Endothelial cell of hepatic sinusoid (primary cell): ENCODE measurements around the gene CCDC9B.

Experiments
- in situ Hi-C: cut with HindIII; loops from 2 replicates; pipeline ENCODE4 v1.10.0; 2017; ENCODE audit warnings: low sequenced_read_pairs

CCDC9B gene

DNA sequence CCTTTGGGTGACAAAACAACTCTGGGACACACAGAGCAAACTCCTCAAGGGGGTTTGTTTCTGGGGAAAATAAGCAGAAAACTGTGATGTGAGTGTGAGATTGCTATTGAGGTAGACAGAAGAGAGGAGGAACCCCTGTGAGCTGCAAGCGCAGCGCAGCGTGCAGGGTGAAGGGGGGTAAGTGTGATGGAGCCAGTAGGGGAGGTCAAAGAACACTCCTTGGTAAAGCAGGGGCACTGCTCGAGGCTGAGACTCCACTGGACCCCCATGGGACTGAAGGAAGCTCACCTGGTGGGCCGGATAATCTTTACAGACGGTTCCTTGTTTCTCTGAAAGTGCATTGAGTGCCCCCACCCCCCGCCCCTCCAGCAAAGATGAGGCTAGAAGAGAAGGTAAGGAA lies 9.7 kb downstream of the CCDC9B start:
- in situ Hi-C loops: no loop called here

DNA sequence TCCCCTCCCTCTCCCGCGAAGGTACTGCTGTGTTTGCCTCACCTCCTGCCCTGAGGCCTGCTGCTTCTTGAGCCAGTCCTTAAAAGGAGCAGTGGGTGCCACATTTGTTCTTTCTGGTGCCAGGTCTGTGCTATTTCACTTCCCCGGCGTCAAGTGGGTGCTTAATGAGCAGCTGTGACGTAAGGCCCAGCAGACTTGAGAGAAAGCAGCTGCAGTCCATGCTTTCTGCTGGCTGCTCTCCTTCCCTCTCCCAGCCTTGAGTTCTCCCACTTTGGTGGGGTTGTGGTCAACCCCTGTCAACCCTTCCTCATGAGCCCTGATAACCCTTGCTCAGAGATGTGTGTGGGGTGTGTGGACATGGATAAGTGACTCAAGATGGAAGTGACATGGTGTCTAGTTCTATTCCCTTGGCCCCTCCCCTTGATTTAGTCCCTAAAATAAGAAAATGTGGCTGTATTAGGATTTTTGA lies 10.3 kb downstream of the CCDC9B start:
- in situ Hi-C loops: no loop called here

GRCh38 chr15:40329804-40330203 lies 10.9 kb downstream of the CCDC9B start:
- in situ Hi-C loops: loop anchor here (5.0 kb wide), 1 partner anchor 92 kb away; no protein-coding TSS in a partner anchor

GRCh38 chr15:40328751-40329150 lies 12.0 kb downstream of the CCDC9B start:
- in situ Hi-C loops: loop anchor here (5.0 kb wide), 1 partner anchor 94 kb away; no protein-coding TSS in a partner anchor

GRCh38 chr15:40328176-40328575 lies 12.6 kb downstream of the CCDC9B start:
- in situ Hi-C loops: loop anchor here (5.0 kb wide), 1 partner anchor 94 kb away; no protein-coding TSS in a partner anchor

DNA sequence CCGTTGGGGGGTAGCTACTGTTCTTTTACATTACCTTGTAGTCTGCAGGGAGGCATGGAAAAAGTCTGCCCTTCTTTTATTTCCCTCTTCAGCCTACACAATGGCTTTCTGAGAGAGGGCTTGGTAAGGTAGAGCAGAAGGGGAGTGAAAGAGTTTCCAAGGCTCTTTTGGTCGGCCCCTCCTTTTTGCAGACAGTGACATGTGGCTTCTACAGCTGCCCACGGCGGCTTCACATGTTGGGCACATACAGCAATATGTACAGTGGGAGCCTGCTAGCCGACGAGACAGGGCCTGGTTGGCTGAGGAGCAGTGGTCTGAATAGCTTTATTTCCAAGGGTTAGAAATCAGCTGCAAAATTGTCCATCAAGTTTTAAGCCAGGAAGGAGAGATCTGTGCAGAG lies 13.3 kb downstream of the CCDC9B start:
- in situ Hi-C loops: loop anchor here (5.0 kb wide), 1 partner anchor 95 kb away; no protein-coding TSS in a partner anchor

DNA sequence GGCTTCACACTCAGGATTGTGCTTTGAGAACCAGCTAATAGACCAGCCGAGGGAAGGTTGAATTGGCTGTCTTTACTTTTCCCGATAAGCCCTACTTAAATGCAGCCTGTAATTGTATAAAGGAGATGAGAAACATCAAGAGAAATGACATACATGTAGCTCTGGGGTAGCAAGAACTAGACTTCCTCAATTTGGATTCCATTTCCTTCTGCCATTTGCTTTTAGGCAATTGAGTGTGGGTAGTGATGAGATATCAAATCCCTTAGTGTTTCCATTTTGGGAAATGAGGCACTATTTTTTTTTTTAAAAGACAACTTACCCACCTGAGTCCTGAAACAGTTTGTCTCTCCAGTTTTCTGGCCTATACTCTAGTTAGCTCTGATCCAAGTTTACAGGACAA lies 15.0 kb downstream of the CCDC9B start:
- in situ Hi-C loops: loop anchor here (5.0 kb wide), 1 partner anchor 97 kb away; no protein-coding TSS in a partner anchor

GRCh38 chr15:40325188-40325587 lies 15.6 kb downstream of the CCDC9B start:
- in situ Hi-C loops: loop anchor here (5.0 kb wide), 1 partner anchor 97 kb away; no protein-coding TSS in a partner anchor

GRCh38 chr15:40323953-40324937 lies 16.5 kb downstream of the CCDC9B start:
- in situ Hi-C loops: loop anchor here (5.0 kb wide), 1 partner anchor 33 kb away; the partner anchor contains the start of gene DISP2

DNA sequence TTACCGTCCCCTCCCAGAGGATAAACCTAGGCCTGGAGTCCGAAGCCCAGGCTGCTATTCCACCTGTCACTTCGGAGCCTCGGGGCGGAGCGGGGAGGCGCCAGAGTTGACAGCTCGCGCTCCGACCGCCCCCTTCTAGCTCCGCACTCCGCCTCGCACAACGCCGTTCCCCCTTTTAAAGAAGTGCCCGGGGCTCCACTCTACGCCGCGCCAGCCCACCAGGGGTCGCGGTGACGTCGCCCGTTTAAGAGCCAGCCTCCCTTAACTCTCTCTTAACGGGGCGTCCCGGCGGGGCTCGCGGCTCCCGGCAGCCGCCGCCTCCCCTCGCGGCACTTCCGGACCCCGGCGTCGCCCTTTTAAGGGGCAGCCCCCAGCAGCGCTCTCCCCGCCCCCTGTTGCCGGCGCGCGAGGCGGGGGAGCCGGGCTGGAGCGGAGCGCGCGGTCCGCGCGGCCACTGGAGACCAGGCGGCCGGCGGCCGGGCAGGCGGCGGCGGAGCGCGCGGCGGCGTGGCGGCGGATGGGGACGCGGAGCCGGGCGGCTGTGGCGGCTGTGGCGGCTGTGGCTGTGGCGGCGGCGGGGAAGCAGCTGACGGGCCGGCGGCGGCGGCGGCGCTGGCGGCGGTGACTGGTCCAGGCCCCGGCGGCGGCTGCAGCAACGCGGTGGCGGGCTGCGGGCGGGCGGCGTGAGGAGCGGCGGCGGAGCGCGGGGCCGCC lies 17.3 kb downstream of the CCDC9B start, which contains the start of gene INAFM2:
INAFM2 (plus strand) TSS at position 454 of the 714 bp plus-strand sequence. CDS start 364 bp downstream, outside the sequence.
- in situ Hi-C loops: loop anchor here (5.0 kb wide), 1 partner anchor 34 kb away; the partner anchor contains the start of gene DISP2

DNA sequence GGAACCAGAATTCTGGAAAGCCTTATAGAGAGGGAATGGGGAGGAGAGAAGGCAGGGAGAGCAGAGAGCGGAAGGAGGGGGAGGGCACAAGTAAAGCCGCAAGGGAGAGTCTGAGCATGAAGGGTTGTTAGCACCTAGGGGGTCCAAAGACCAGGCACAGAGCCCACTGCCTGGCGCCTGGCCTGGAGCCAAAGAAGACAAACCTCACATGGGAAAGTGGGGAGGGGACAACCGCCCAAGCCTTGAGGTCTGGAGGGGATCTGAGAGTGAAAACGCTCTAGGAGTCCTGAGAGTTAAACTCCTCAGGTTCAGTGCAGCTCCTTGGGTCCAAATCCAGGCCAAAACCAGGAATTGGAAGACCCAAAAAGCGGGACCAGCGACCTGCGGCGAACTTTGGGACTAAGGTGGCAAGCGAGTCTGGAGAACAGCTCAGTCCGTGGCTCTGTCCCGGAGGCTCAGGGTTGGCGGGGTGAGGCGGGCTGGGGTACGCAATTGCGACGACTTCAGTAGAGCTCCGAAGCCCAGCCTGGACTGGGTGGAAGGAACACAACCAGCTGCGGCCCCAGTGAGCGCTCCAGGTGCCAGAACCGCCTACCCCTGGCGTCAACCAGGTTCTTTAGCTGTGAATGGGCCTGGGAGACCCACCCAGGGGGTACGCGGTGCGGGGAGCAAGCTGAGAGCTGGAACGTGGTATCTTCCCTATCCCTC lies 18.1 kb downstream of the CCDC9B start:
- in situ Hi-C loops: loop anchor here (5.0 kb wide), 1 partner anchor 35 kb away; the partner anchor contains the start of gene DISP2

GRCh38 chr15:40320931-40321371 lies 19.8 kb downstream of the CCDC9B start:
- in situ Hi-C loops: loop anchor here (5.0 kb wide), 1 partner anchor 36 kb away; the partner anchor contains the start of gene DISP2

GRCh38 chr15:40320409-40320808 lies 20.3 kb downstream of the CCDC9B start:
- in situ Hi-C loops: loop anchor here (5.0 kb wide), 1 partner anchor 37 kb away; the partner anchor contains the start of gene DISP2

DNA sequence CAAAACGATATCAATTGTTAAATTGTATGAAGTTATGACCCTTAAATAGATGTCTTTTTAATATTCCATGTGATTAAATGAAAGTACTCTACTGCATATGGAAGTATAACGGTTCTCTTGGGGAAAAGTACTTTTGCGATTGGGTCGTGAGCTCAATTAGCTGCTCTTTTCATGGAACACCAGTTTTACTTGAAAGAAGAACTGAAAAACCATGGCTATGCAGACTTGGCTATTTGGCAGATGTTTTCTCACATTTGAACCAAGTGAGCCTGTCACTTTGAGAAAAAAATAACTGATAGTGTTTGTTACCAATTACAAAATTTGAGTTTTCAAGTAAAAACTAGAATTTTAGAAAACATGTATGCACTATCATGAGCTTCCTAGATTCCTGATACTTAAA lies 23.2 kb downstream of the CCDC9B start:
- in situ Hi-C loops: no loop called here

- in situ Hi-C loops: no loop called here
These were observed 23.8 kb downstream of the CCDC9B start for GRCh38 chr15:40316931-40317330.

- in situ Hi-C loops: no loop called here
These were observed 25.9 kb downstream of the CCDC9B start for GRCh38 chr15:40314723-40315276.

DNA sequence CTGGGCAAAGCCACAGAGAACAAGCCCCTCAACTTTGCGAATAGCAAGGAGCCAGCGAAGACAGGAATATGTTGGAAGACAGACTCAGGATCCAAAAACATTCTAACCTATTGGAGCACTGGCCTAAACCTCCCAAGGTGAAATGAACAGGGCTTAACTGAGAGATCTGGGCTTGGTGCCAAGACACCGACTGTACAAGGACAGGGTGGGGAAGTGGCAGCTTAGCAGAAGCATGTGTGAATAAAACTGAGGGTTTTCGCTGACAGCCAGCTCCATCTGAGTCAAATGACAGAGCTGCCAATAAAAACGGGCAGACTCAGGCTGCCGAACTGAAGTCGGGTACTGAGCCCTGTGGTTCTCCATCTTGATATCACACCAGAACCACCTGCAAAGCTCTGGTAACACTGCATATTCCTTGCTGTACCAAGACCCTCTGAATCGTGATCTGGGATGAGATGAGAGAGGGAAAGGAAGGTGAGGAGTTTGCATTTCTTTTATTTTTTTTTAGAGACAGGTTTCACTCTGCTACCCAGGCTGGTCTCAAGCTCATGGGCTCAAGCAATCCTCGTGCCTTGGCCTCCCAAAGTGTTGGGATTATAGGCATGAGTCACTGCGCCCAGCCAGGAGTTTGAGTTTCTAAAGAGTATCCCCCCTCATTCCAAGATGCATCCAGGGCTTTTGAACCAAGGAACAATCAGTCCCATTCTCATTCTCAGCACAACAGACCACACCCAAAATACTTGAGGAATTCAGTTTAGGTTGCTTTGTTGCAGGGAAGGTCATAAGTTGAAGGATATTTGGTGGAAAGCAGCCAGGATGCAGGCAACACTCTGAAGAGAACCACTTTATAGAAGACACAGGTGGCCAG lies 27.0 kb downstream of the CCDC9B start:
- in situ Hi-C loops: no loop called here

GRCh38 chr15:40312370-40313158 lies 28.2 kb downstream of the CCDC9B start:
- in situ Hi-C loops: no loop called here
